Progenitor cell of endocrine pancreas (in vitro differentiated cells): Measurements from ENCODE around the gene ATF6. TPM values are rescaled to one million over a fixed set of nuclear protein-coding genes. Genes with fewer than 3 reads are reported as not detected.

ENCODE experiments used
- DNase-seq: peaks from one replicate; pipeline ENCODE4 v3.0.0; 2021; ENCODE audit warnings: low spot score; ENCODE audit not compliant: unreplicated experiment
- H3K27ac Mint-ChIP-seq: 2 replicates; pipeline ENCODE4 v1.8.0; 2021; ENCODE audit warnings: mild to moderate bottlenecking, moderate library complexity, mixed read lengths
- H3K27me3 Mint-ChIP-seq: 2 replicates; pipeline ENCODE4 v1.8.0; 2021; ENCODE audit warnings: mixed read lengths
- H3K36me3 Mint-ChIP-seq: 2 replicates; pipeline ENCODE4 v1.8.0; 2022; ENCODE audit warnings: mixed read lengths; ENCODE audit not compliant: insufficient read depth
- H3K4me1 Mint-ChIP-seq: 2 replicates; pipeline ENCODE4 v1.8.0; 2021; ENCODE audit warnings: low read depth, mixed read lengths
- H3K4me3 Mint-ChIP-seq: 2 replicates; pipeline ENCODE4 v1.8.0; 2021; ENCODE audit warnings: low read depth, mild to moderate bottlenecking, moderate library complexity, mixed read lengths
- H3K9me3 Mint-ChIP-seq: 2 replicates; pipeline ENCODE4 v1.8.0; 2021; ENCODE audit warnings: low read depth, mixed read lengths
- CTCF ChIP-seq: fragments of 200-600 bp; sonication (generic); IDR thresholded peaks from one replicate; pipeline ENCODE4 v1.5.0; 2021; ENCODE audit warnings: antibody characterized with exemption, mild to moderate bottlenecking; ENCODE audit not compliant: unreplicated experiment
- total RNA-seq: library from RNA; stranded (reverse); gene quantifications from 2 replicates; pipeline ENCODE4 v1.2.1, GENCODE V29; 2021

Gene ATF6
- total RNA-seq, 1 donor from 2014 or later = 20.4 TPM

GRCh38 chr1:161933592-161934588, 167.8 kb downstream of the ATF6 start:
- Mint-ChIP-seq H3K9me3 (no peaks in the 10 kb centered on the region), H3K4me1 (no peaks in the 10 kb centered on the region), H3K4me3 (no peak overlapping the region), H3K27me3 (no peaks in the 10 kb centered on the region), H3K27ac (no peak overlapping the region), H3K36me3 (peaks cover 3% of the 10 kb centered on the region)
- TF ChIP-seq CTCF = no peak
- no peak for DNase-seq

- H3K4me3 Mint-ChIP-seq = no peak overlapping the region
- no peak for DNase-seq
- no peak overlapping the region for H3K27ac Mint-ChIP-seq
- peaks cover 2% of the 10 kb centered on the region for H3K36me3 Mint-ChIP-seq
- H3K27me3 Mint-ChIP-seq = no peaks in the 10 kb centered on the region
- H3K9me3 Mint-ChIP-seq = no peaks in the 10 kb centered on the region
- no peak for TF ChIP-seq CTCF
- no peaks in the 10 kb centered on the region for H3K4me1 Mint-ChIP-seq
These were observed 169.1 kb downstream of the ATF6 start for GRCh38 chr1:161935264-161935663.

GRCh38 chr1:161936786-161937185, 170.7 kb downstream of the ATF6 start:
- Mint-ChIP-seq H3K27me3 (no peaks in the 10 kb centered on the region), H3K4me3 (no peak overlapping the region), H3K27ac (no peak overlapping the region), H3K4me1 (peaks cover under 1% of the 10 kb centered on the region), H3K9me3 (no peaks in the 10 kb centered on the region), H3K36me3 (peaks cover 2% of the 10 kb centered on the region)
- DNase-seq = no peak
- TF ChIP-seq CTCF = no peak

GRCh38 chr1:161940866-161941591, 174.9 kb downstream of the ATF6 start:
- no peak for TF ChIP-seq CTCF
- peaks cover 7% of the 10 kb centered on the region for H3K36me3 Mint-ChIP-seq
- H3K4me1 Mint-ChIP-seq = peaks cover 11% of the 10 kb centered on the region
- no peak overlapping the region for H3K27ac Mint-ChIP-seq
- no peaks in the 10 kb centered on the region for H3K27me3 Mint-ChIP-seq
- DNase-seq = no peak
- H3K9me3 Mint-ChIP-seq = no peaks in the 10 kb centered on the region
- H3K4me3 Mint-ChIP-seq = no peak overlapping the region

GRCh38 chr1:161941726-161942436, 175.8 kb downstream of the ATF6 start:
- no peaks in the 10 kb centered on the region for H3K27me3 Mint-ChIP-seq
- TF ChIP-seq CTCF = no peak
- peaks cover 7% of the 10 kb centered on the region for H3K36me3 Mint-ChIP-seq

More at GRCh38 chr1:161941726-161942436, 175.8 kb downstream of the ATF6 start:
- H3K4me1 Mint-ChIP-seq = peaks cover 11% of the 10 kb centered on the region
- peak overlapping the region; percentile 62 for H3K27ac Mint-ChIP-seq
- H3K9me3 Mint-ChIP-seq = peaks cover 1% of the 10 kb centered on the region
- no peak overlapping the region for H3K4me3 Mint-ChIP-seq
- no peak for DNase-seq
